Adrenal gland (tissue), 5 donors: ENCODE data around the gene TMEM185A.

Experiments used
- CTCF ChIP-seq, 6 experiments: fragments of 450-650 bp in 4 of 6; fragments of 200-600 bp in 2 of 6; sonication (generic) in 1 of 6; IDR thresholded peaks; 1 replicate in 5 of 6; 2 replicates in 1 of 6; pipeline versions ENCODE4 v1.5.1 to v1.8.0; 2016 to 2021; ENCODE audit warnings: antibody characterized with exemption in 6 of 6, mild to moderate bottlenecking in 2 of 6, moderate library complexity in 1 of 6
- POLR2A ChIP-seq, 2 donors: fragments of 450-650 bp; IDR thresholded peaks; one replicate each; pipeline ENCODE4 v1.6.1; 2017; ENCODE audit warnings: antibody characterized with exemption in 2 of 2, mild to moderate bottlenecking in 2 of 2, moderate library complexity in 1 of 2
- donor health status: DM: no; HTN: no; CAD: no.

GRCh38 chrX:149641432-149641831 is 9.8 kb upstream of the TMEM185A start:
- no peak for TF ChIP-seq CTCF (IDR thresholded peaks at IDR 0.05)
- TF ChIP-seq POLR2A (IDR thresholded peaks at IDR 0.05): no peak
